Transverse colon (tissue), 4 donors: ENCODE results near the gene NYNRIN. TPM values are rescaled to one million over a fixed set of nuclear protein-coding genes. Genes with fewer than 3 reads are reported as not detected.
A peak's percentile ranks its signal among the peaks of the same experiment; 100 is the strongest.

Experiments
- DNase-seq: peaks from one replicate; pipeline ENCODE4 v3.0.0-alpha.2; 2019
- H3K27ac ChIP-seq, 4 donors: fragments of 200-600 bp; sonication (generic); 2 replicates each; pipeline ENCODE4 v1.5.1; 2016 to 2018; ENCODE audit warnings: inconsistent platforms in 4 of 4
- H3K27me3 ChIP-seq: fragments of 200-600 bp; sonication (generic); 2 replicates; pipeline ENCODE4 v1.5.1; 2017; ENCODE audit warnings: inconsistent platforms
- H3K36me3 ChIP-seq, 4 donors: fragments of 200-600 bp; sonication (generic); 2 replicates each; pipeline ENCODE4 v1.5.1; 2017 to 2019; ENCODE audit warnings: inconsistent platforms in 4 of 4
- H3K4me1 ChIP-seq, 4 donors: fragments of 200-600 bp; sonication (generic); 2 replicates each; pipeline ENCODE4 v1.5.1; 2017 to 2020; ENCODE audit warnings: inconsistent platforms in 4 of 4
- H3K4me3 ChIP-seq, 4 donors: fragments of 200-600 bp; sonication (generic); 1 replicate in 1 of 4; 2 replicates in 3 of 4; pipeline versions ENCODE4 v1.5.1 to v1.6.1; 2017 to 2019; ENCODE audit warnings: inconsistent platforms in 4 of 4
- H3K9me3 ChIP-seq, 2 donors: fragments of 200-600 bp; sonication (generic); 2 replicates each; pipeline ENCODE4 v1.5.1; 2017 to 2019; ENCODE audit warnings: inconsistent platforms in 2 of 2
- EP300 ChIP-seq: sonication (generic); formaldehyde crosslinking; IDR thresholded peaks from one replicate; pipeline ENCODE4 v1.6.1; 2017; ENCODE audit warnings: antibody characterized with exemption, low read depth
- POLR2A ChIP-seq: fragments of 450-650 bp; IDR thresholded peaks from one replicate; pipeline ENCODE4 v1.6.1; 2016; ENCODE audit warnings: antibody characterized with exemption, mild to moderate bottlenecking, moderate library complexity
- POLR2AphosphoS5 ChIP-seq, 3 donors: sonication (generic); formaldehyde crosslinking; IDR thresholded peaks; one replicate each; pipeline ENCODE4 v1.6.1; 2016; ENCODE audit warnings: antibody characterized with exemption in 3 of 3
- WGBS, 2 donors: methylation state at CpG; one replicate each; pipeline ENCODE4 v1.1.5; 2018; ENCODE audit warnings: low coverage in 1 of 2; 5-methylcytosine and 5-hydroxymethylcytosine counted together
- in situ Hi-C, 4 donors: fragments of 200-750 bp; cut with MboI; loops; one replicate each; pipeline versions ENCODE4 v1.15.0 to v1.15.1; 2017; ENCODE audit warnings: low sequenced_read_pairs in 3 of 4, low pct_ligation_motif_present in 1 of 4, low pct_unique_long_range_greater_than_20kb in 1 of 4
- intact Hi-C: fragments of 100-400 bp; cut with DNase I; formaldehyde crosslinking; loops from one replicate; pipeline ENCODE4 v1.15.1; 2023; ENCODE audit warnings: low total_unique reads
- total RNA-seq, 4 donors: library from RNA; depleted of rRNA; stranded (reverse); fragments of >200 nt; gene quantifications; one replicate each; pipeline ENCODE4 v1.1.0, GENCODE V29; 2016
- TF ChIP-seq, protein P1 (sequence below), 5 experiments: fragments of 200-600 bp in 3 of 5; fragments of 450-650 bp in 2 of 5; sonication (generic) in 3 of 5; IDR thresholded peaks; 1 replicate in 2 of 5; 2 replicates in 3 of 5; pipeline ENCODE4 v1.5.1; 2016 to 2017; ENCODE audit warnings: antibody characterized with exemption in 5 of 5, inconsistent platforms in 3 of 5, mild to moderate bottlenecking in 2 of 5, moderate library complexity in 1 of 5

Gene NYNRIN
- total RNA-seq, 4 donors from 2014 or later = 2.6 to 11.4 (median 9.0) TPM

DNA sequence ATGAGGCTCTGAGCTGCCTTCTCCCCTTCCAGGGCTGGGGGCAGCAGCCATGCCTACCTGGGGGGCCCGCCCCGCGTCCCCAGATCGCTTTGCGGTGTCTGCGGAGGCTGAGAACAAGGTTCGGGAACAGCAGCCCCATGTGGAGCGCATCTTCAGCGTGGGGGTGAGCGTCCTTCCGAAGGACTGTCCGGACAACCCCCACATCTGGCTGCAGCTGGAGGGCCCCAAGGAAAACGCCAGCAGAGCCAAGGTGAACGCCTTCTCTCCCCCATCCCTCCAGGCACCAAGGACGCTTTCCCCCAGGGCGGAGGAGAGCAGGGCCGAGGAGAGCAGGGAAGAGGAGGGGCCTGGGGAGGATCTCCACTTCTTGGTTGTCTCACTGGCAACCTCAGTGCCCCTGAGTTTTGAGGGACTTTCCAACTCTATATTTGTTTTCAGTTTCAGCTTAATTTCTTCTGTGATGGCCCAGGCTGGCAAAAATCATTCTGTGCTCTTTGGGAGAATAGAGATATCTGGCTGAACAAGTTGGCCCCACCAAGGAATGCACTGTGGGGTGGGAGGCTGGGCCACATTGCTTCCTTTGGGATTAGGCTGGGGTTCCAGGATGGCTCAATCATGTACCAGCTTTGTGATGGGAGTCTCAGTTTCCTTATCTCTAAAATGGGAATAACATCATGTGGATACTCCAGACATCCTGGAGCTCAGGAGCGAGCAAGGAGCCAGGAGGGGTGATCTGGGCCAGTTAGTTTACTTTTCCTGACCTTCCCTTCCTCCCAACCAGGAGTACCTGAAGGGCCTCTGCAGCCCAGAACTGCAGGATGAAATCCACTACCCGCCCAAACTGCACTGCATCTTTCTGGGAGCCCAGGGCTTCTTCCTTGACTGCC, 32.1 kb downstream of the NYNRIN start:
- intact Hi-C loops (loop anchor here (2.0 kb wide), 1 partner anchor 62 kb away; the partner anchor contains the start of gene NFATC4), in situ Hi-C loops (loop anchor here (5.0 to 25.0 kb wide), 7 partner anchors 66 to 194 kb away; partner anchors contain the start of genes TINF2 (in 4 of the 4), ADCY4 (in 3 of the 4), GMPR2 (in 3 of the 4) and NEDD8 (in 3 of the 4))
- peak overlapping the region; percentile 61 to 85 (median 70) for H3K4me3 ChIP-seq
- H3K27ac ChIP-seq = peak overlapping the region; percentile 92 to 97 (median 96)
- whole genome bisulfite sequencing, 2 donors = 20 to 21% methylated on average over 1 to 19 of the region's 19 CpGs
- no peaks in the 10 kb centered on the region for H3K9me3 ChIP-seq
- H3K27me3 ChIP-seq = no peaks in the 10 kb centered on the region
- H3K36me3 ChIP-seq = peaks cover 0 to 17% (median 6%) of the 10 kb centered on the region in 4 donors
- TF ChIP-seq, protein P1, sequence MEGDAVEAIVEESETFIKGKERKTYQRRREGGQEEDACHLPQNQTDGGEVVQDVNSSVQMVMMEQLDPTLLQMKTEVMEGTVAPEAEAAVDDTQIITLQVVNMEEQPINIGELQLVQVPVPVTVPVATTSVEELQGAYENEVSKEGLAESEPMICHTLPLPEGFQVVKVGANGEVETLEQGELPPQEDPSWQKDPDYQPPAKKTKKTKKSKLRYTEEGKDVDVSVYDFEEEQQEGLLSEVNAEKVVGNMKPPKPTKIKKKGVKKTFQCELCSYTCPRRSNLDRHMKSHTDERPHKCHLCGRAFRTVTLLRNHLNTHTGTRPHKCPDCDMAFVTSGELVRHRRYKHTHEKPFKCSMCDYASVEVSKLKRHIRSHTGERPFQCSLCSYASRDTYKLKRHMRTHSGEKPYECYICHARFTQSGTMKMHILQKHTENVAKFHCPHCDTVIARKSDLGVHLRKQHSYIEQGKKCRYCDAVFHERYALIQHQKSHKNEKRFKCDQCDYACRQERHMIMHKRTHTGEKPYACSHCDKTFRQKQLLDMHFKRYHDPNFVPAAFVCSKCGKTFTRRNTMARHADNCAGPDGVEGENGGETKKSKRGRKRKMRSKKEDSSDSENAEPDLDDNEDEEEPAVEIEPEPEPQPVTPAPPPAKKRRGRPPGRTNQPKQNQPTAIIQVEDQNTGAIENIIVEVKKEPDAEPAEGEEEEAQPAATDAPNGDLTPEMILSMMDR (IDR thresholded peaks at IDR 0.05) = peak in 1 of 5 experiments; percentile 12
- TF ChIP-seq POLR2AphosphoS5 (IDR thresholded peaks at IDR 0.05) = no peak
- no peak for TF ChIP-seq POLR2A
- TF ChIP-seq EP300 = no peak
- peaks cover 24 to 57% (median 53%) of the 10 kb centered on the region in 4 donors for H3K4me1 ChIP-seq
- DNase-seq = no peak

DNA sequence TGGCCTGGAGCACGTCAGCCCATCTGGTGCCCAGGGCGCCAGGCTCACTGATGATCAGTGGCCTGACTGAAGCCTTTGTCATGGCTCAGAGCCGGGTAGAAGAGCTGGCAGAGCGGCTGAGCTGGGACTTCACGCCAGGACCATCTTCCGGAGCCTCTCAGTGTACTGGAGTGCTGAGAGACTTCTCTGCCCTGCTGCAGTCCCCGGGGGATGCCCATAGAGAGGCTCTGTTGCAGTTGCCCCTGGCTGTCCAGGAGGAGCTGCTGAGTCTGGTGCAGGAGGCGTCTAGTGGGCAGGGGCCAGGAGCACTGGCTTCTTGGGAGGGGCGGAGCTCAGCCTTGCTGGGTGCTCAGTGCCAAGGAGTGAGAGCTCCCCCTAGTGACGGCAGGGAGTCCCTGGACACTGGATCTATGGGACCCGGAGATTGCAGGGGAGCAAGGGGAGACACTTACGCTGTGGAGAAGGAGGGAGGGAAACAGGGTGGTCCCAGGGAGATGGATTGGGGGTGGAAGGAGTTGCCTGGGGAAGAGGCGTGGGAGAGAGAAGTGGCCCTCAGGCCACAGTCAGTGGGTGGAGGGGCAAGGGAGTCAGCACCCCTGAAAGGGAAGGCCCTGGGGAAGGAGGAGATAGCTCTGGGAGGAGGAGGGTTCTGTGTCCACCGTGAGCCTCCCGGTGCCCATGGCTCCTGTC, 32.9 kb downstream of the NYNRIN start:
- DNase-seq = peak; percentile 94
- H3K9me3 ChIP-seq = no peaks in the 10 kb centered on the region
- no peaks in the 10 kb centered on the region for H3K27me3 ChIP-seq
- TF ChIP-seq EP300 = no peak
- TF ChIP-seq, protein P1 (IDR thresholded peaks at IDR 0.05) = peak; percentile 88 to 98 (median 94)
- peak in 2 of 3 donors; percentile 28 to 62 for TF ChIP-seq POLR2AphosphoS5 (IDR thresholded peaks at IDR 0.05)
- in situ Hi-C loops (loop anchor here (5.0 to 25.0 kb wide), 7 partner anchors 67 to 194 kb away; partner anchors contain the start of genes TINF2 (in 4 of the 4), ADCY4 (in 3 of the 4), GMPR2 (in 3 of the 4) and NEDD8 (in 3 of the 4)), intact Hi-C loops (loop anchor here (2.0 kb wide), 1 partner anchor 63 kb away; the partner anchor contains the start of gene NFATC4)
- WGBS, 2 donors = 35 to 60% methylated on average over 1 to 14 of the region's 15 CpGs
- peak overlapping the region; percentile 92 to 97 (median 96) for H3K27ac ChIP-seq
- peaks cover 0 to 17% (median 6%) of the 10 kb centered on the region in 4 donors for H3K36me3 ChIP-seq
- H3K4me1 ChIP-seq = peaks cover 24 to 57% (median 46%) of the 10 kb centered on the region in 4 donors
- H3K4me3 ChIP-seq = peak overlapping the region in 2 of 4 donors; percentile 61 to 85

DNA sequence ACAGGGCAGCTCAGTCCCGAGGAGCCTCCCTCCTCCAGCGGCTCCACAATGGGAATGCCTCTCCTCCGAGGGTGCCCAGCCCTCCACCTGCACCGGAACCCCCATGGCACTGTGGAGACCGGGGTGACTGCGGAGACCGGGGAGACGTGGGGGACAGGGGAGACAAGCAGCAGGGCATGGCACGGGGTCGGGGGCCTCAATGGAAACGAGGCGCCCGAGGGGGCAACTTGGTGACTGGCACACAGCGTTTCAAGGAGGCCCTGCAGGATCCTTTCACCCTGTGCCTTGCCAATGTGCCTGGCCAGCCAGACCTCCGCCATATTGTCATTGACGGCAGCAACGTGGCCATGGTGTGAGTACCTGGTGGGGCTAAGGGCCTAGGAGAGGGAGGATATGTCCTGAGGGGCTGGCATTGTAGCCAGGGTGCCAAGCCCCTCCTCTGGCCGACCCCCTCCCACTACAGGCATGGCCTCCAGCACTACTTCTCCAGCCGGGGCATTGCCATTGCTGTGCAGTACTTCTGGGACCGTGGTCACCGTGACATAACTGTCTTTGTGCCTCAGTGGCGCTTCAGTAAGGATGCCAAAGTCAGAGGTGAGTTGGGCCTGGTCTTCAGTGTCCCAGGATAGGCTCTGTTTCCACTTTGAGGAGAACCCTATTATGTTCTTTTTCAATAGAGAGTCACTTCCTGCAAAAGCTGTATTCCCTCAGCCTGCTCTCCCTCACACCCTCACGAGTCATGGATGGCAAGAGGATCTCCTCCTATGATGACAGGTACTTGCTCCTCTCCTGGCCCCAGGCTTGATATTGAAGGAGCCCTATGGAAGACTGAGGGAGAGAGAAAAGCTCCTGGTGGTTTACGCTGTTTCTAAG, 33.7 kb downstream of the NYNRIN start:
- Histone ChIP-seq H3K27ac (peak overlapping the region; percentile 7 to 97 (median 94)), H3K4me3 (no peak overlapping the region), H3K27me3 (no peaks in the 10 kb centered on the region), H3K9me3 (no peaks in the 10 kb centered on the region), H3K36me3 (peaks cover 0 to 22% (median 7%) of the 10 kb centered on the region in 4 donors), H3K4me1 (peaks cover 22 to 60% (median 40%) of the 10 kb centered on the region in 4 donors)
- no peak for DNase-seq
- TF ChIP-seq POLR2AphosphoS5 (IDR thresholded peaks at IDR 0.05) (peak in 1 of 3 donors; percentile 13), POLR2A (no peak)
- intact Hi-C loops = no loop called here
- in situ Hi-C loops = loop anchor here (5.0 to 25.0 kb wide), 7 partner anchors 68 to 195 kb away; partner anchors contain the start of genes TINF2 (in 4 of the 4), ADCY4 (in 3 of the 4), GMPR2 (in 3 of the 4) and NEDD8 (in 3 of the 4)
- 90% methylated on average over 23 of the region's 24 CpGs; no CpG with 5 or more reads in 1 of the 2 donors for WGBS, 2 donors

DNA sequence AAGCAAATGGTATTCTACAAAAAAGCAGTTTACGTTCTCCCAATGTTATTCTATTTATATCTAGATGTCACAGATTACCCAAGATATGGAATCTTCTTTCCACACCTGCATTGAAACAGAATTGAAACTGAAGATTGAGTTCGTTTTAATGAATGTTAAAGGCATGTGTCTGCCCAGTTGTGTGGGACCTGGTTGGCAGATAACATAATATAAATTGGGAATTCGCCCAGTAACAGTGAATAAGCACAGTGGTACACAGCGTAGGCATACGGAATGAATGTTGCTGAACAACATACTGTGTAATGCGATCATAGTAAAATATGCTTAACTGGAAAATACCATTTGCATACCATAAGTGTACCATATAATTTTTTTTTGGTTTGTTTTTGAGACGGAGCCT, 35.2 kb downstream of the NYNRIN start:
- no peak for DNase-seq
- in situ Hi-C loops = loop anchor here (5.0 to 25.0 kb wide), 7 partner anchors 69 to 197 kb away; partner anchors contain the start of genes TINF2 (in 4 of the 4), ADCY4 (in 3 of the 4), GMPR2 (in 3 of the 4) and NEDD8 (in 3 of the 4)
- TF ChIP-seq EP300 = no peak
- no peak for TF ChIP-seq POLR2A
- TF ChIP-seq POLR2AphosphoS5 (IDR thresholded peaks at IDR 0.05) = no peak
- TF ChIP-seq, protein P1 (IDR thresholded peaks at IDR 0.05) = no peak
- Histone ChIP-seq H3K27me3 (no peaks in the 10 kb centered on the region), H3K4me3 (no peak overlapping the region), H3K36me3 (peaks cover 0 to 28% (median 9%) of the 10 kb centered on the region in 4 donors), H3K27ac (no peak overlapping the region), H3K4me1 (peaks cover 13 to 48% (median 25%) of the 10 kb centered on the region in 4 donors), H3K9me3 (no peaks in the 10 kb centered on the region)
- WGBS, 2 donors = 82 to 86% methylated on average over 4 to 7 of the region's 7 CpGs
- intact Hi-C loops = no loop called here
